ENCODE measurements around the gene ISOC2.

Gene ISOC2

GRCh38 chr19:55440411-55441105 lies 20.9 kb downstream of the ISOC2 start:
- H3K4me3 ChIP-seq (ENCODE audit: low read depth, low read length) = no peak overlapping the region
- no peak for DNase-seq (ENCODE audit: low read depth, low spot score)
- in situ Hi-C loops (cut with HindIII; ENCODE audit: low sequenced_read_pairs) = no loop called here
- no peak for TF ChIP-seq CTCF (IDR thresholded peaks at IDR 0.05; ENCODE audit: low read depth, low read length)

GRCh38 chr19:55439052-55439451 lies 22.4 kb downstream of the ISOC2 start:
- DNase-seq (ENCODE audit: low read depth, low spot score) = no peak
- H3K4me3 ChIP-seq (ENCODE audit: low read depth, low read length) = no peak overlapping the region
- TF ChIP-seq CTCF (IDR thresholded peaks at IDR 0.05; ENCODE audit: low read depth, low read length) = no peak
- in situ Hi-C loops (cut with HindIII; ENCODE audit: low sequenced_read_pairs) = no loop called here

GRCh38 chr19:55437410-55437809 lies 24.0 kb downstream of the ISOC2 start:
- H3K4me3 ChIP-seq (ENCODE audit: low read depth, low read length) = no peak overlapping the region
- in situ Hi-C loops (cut with HindIII; ENCODE audit: low sequenced_read_pairs) = no loop called here
- peak; percentile 68 for DNase-seq (ENCODE audit: low read depth, low spot score)
- TF ChIP-seq CTCF (IDR thresholded peaks at IDR 0.05; ENCODE audit: low read depth, low read length) = no peak

- TF ChIP-seq CTCF (IDR thresholded peaks at IDR 0.05; ENCODE audit: low read depth, low read length) = no peak
- in situ Hi-C loops (cut with HindIII; ENCODE audit: low sequenced_read_pairs) = no loop called here
- no peak for DNase-seq (ENCODE audit: low read depth, low spot score)
Measured at GRCh38 chr19:55436847-55437246, 24.6 kb downstream of the ISOC2 start.

GRCh38 chr19:55435020-55435419 lies 26.4 kb downstream of the ISOC2 start:
- TF ChIP-seq CTCF (IDR thresholded peaks at IDR 0.05; ENCODE audit: low read depth, low read length) = no peak
- in situ Hi-C loops (cut with HindIII; ENCODE audit: low sequenced_read_pairs) = no loop called here

More at GRCh38 chr19:55436847-55437246, 24.6 kb downstream of the ISOC2 start:
- H3K4me3 ChIP-seq (ENCODE audit: low read depth, low read length) = no peak overlapping the region

GRCh38 chr19:55434356-55434919 lies 27.0 kb downstream of the ISOC2 start:
- TF ChIP-seq CTCF (IDR thresholded peaks at IDR 0.05; ENCODE audit: low read depth, low read length) = no peak
- no peak overlapping the region for H3K4me3 ChIP-seq (ENCODE audit: low read depth, low read length)
- DNase-seq (ENCODE audit: low read depth, low spot score) = no peak
- in situ Hi-C loops (cut with HindIII; ENCODE audit: low sequenced_read_pairs) = no loop called here

More at GRCh38 chr19:55435020-55435419, 26.4 kb downstream of the ISOC2 start:
- no peak for DNase-seq (ENCODE audit: low read depth, low spot score)
- H3K4me3 ChIP-seq (ENCODE audit: low read depth, low read length) = no peak overlapping the region
